HEK293T (cell line): ENCODE data around the gene NOL4.

Experiments
- CTCF ChIA-PET: fragments of 350-600 bp; formaldehyde crosslinking; extraction: SDS; loops from one replicate; lab custom pipeline; 2021; ENCODE audit warnings: antibody characterized with exemption, inconsistent platforms; lab: Yijun Ruan, JAX
- POLR2A ChIA-PET: fragments of 350-600 bp; formaldehyde crosslinking; extraction: SDS; loops from one replicate; lab custom pipeline; 2020; ENCODE audit warnings: antibody characterized with exemption, inconsistent platforms; lab: Yijun Ruan, JAX
- DNase-seq: peaks from one replicate; pipeline ENCODE4 v3.0.0; 2012; ENCODE audit warnings: mixed read lengths; ENCODE audit errors: extremely low spot score
- ARNT ChIP-seq: fragments of 450-650 bp; IDR thresholded peaks from 2 replicates; pipeline ENCODE4 v1.6.1; 2017; ENCODE audit warnings: mild to moderate bottlenecking
- BHLHE40 ChIP-seq: fragments of 450-650 bp; IDR thresholded peaks from 2 replicates; pipeline ENCODE4 v1.6.1; 2016; ENCODE audit warnings: mild to moderate bottlenecking, moderate library complexity, borderline replicate concordance
- CTBP1 ChIP-seq: fragments of 450-650 bp; IDR thresholded peaks from 2 replicates; pipeline ENCODE4 v1.6.1; 2016; ENCODE audit warnings: borderline replicate concordance
- ELF4 ChIP-seq: fragments of 450-650 bp; IDR thresholded peaks from 2 replicates; pipeline ENCODE4 v1.6.1; 2017; ENCODE audit warnings: antibody characterized with exemption
- FOXA1 ChIP-seq: fragments of 450-650 bp; IDR thresholded peaks from 2 replicates; pipeline ENCODE4 v1.6.1; 2016; ENCODE audit warnings: mild to moderate bottlenecking
- FOXK2 ChIP-seq: fragments of 450-650 bp; IDR thresholded peaks from 2 replicates; pipeline ENCODE4 v1.6.1; 2016; ENCODE audit warnings: mild to moderate bottlenecking
- FOXM1 ChIP-seq: fragments of 450-650 bp; IDR thresholded peaks from 2 replicates; pipeline ENCODE4 v1.6.1; 2017; ENCODE audit warnings: mild to moderate bottlenecking, borderline replicate concordance
- HDGF ChIP-seq: fragments of 450-650 bp; IDR thresholded peaks from 2 replicates; pipeline ENCODE4 v1.6.1; 2017; ENCODE audit warnings: antibody characterized with exemption, borderline replicate concordance
- L3MBTL2 ChIP-seq: fragments of 450-650 bp; conservative IDR thresholded peaks from 2 replicates; pipeline ENCODE4 v1.6.1; 2016; ENCODE audit warnings: mild to moderate bottlenecking
- LEF1 ChIP-seq: fragments of 450-650 bp; IDR thresholded peaks from 2 replicates; pipeline ENCODE4 v1.6.1; 2017; ENCODE audit warnings: mild to moderate bottlenecking, borderline replicate concordance
- NFRKB ChIP-seq: fragments of 450-650 bp; IDR thresholded peaks from 2 replicates; pipeline ENCODE4 v1.6.1; 2016; ENCODE audit warnings: mild to moderate bottlenecking, moderate library complexity
- PKNOX1 ChIP-seq: fragments of 450-650 bp; IDR thresholded peaks from 2 replicates; pipeline ENCODE4 v1.6.1; 2016
- SP1 ChIP-seq: fragments of 450-650 bp; IDR thresholded peaks from 2 replicates; pipeline ENCODE4 v1.6.1; 2017
- SUZ12 ChIP-seq: fragments of 450-650 bp; IDR thresholded peaks from 2 replicates; pipeline ENCODE4 v1.6.1; 2016; ENCODE audit warnings: mild to moderate bottlenecking
- TARDBP ChIP-seq: fragments of 450-650 bp; IDR thresholded peaks from 2 replicates; pipeline ENCODE4 v1.6.1; 2016
- ZNF384 ChIP-seq: fragments of 450-650 bp; IDR thresholded peaks from 2 replicates; pipeline ENCODE4 v1.6.1; 2016

NOL4 gene

DNA sequence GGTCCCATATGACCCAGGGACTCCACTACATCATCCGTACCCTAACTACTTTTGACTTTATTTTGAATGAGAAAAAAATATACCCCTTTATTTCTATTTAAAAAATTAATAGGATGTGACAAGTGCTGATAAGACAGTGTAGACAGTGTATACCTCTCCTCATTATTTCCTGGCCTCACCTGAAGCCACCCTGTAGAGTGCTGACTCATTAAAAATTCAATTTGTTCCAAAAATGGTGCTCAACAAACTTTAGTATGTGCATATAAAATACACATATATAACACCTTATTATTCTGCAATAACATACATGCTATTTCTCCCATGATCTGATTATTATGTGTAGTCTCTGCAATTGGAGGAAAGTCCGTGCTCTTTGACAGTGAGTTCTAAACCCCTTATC lies 20.8 kb downstream of the NOL4 start:
- no peak for DNase-seq
- no peak for TF ChIP-seq HDGF
- no peak for TF ChIP-seq FOXA1
- TF ChIP-seq FOXM1: no peak
- TF ChIP-seq SP1: no peak
- TF ChIP-seq NFRKB: no peak
- no peak for TF ChIP-seq TARDBP
- TF ChIP-seq ELF4: no peak
- no peak for TF ChIP-seq PKNOX1
- no peak for TF ChIP-seq BHLHE40
- no peak for TF ChIP-seq FOXK2
- TF ChIP-seq LEF1: no peak
- no peak for TF ChIP-seq ZNF384
- no peak for TF ChIP-seq L3MBTL2
- TF ChIP-seq CTBP1: no peak
- no peak for TF ChIP-seq SUZ12
- TF ChIP-seq ARNT: no peak
- ChIA-PET POLR2A (no interaction called here), CTCF (interaction anchor here (0.6 kb wide), 2 partner anchors 17 to 605 kb away, joined by 3 read pairs; no protein-coding TSS in a partner anchor)

GRCh38 chr18:34196256-34196655 lies 28.5 kb downstream of the NOL4 start:
- CTCF ChIA-PET: interaction anchor here (2.0 kb wide), 1 partner anchor 11 kb away, joined by 5 read pairs; no protein-coding TSS in a partner anchor
- POLR2A ChIA-PET: no interaction called here
- TF ChIP-seq SP1: no peak
- no peak for TF ChIP-seq FOXA1
- TF ChIP-seq LEF1: no peak
- TF ChIP-seq NFRKB: no peak
- no peak for TF ChIP-seq L3MBTL2
- TF ChIP-seq ZNF384: no peak
- no peak for TF ChIP-seq FOXM1
- TF ChIP-seq ELF4: no peak
- no peak for DNase-seq

- no peak for DNase-seq
- CTCF ChIA-PET: no interaction called here
- TF ChIP-seq FOXM1 (no peak), ARNT (no peak), ELF4 (no peak), SUZ12 (no peak), PKNOX1 (no peak), FOXK2 (no peak), HDGF (no peak), TARDBP (no peak), SP1 (no peak), FOXA1 (no peak), BHLHE40 (no peak), ZNF384 (no peak), L3MBTL2 (no peak), LEF1 (no peak), CTBP1 (no peak), NFRKB (no peak)
- POLR2A ChIA-PET: no interaction called here
Observed at GRCh38 chr18:34194239-34194638, 30.5 kb downstream of the NOL4 start.

- DNase-seq: no peak
- TF ChIP-seq L3MBTL2 (no peak), FOXK2 (no peak), BHLHE40 (no peak), ARNT (no peak), TARDBP (no peak), ELF4 (no peak), NFRKB (no peak), ZNF384 (no peak), HDGF (no peak), SUZ12 (no peak), LEF1 (no peak), SP1 (no peak), FOXM1 (no peak)
- CTCF ChIA-PET: no interaction called here
- POLR2A ChIA-PET: no interaction called here
Observed at GRCh38 chr18:34189656-34190435, 34.9 kb downstream of the NOL4 start.
